GM12891 (cell line): ENCODE data around the gene XXYLT1.

Experiments
- POLR2A ChIP-seq: IDR thresholded peaks from 2 replicates; pipeline ENCODE4 v1.6.1; 2011; ENCODE audit warnings: low read depth, low read length, control low read depth
- POLR2AphosphoS5 ChIP-seq: IDR thresholded peaks from 2 replicates; pipeline ENCODE4 v1.6.1; 2011; ENCODE audit warnings: low read depth, low read length, control low read depth
- POU2F2 ChIP-seq: IDR thresholded peaks from 2 replicates; pipeline ENCODE4 v1.6.1; 2011; ENCODE audit warnings: low read depth, mild to moderate bottlenecking, control low read depth, low read length, moderate library complexity
- SPI1 ChIP-seq: IDR thresholded peaks from 2 replicates; pipeline ENCODE4 v1.6.1; 2011; ENCODE audit warnings: low read depth, low read length, control low read depth

GRCh38 chr3:195208631-195209030 lies 62.3 kb downstream of the XXYLT1 start:
- TF ChIP-seq POLR2A (no peak), SPI1 (no peak), POU2F2 (no peak), POLR2AphosphoS5 (no peak)
